Sigmoid colon (tissue), 3 donors: ENCODE measurements around the gene CXCR2.

ENCODE experiments used
- POLR2A ChIP-seq, 2 donors: fragments of 450-650 bp; IDR thresholded peaks; one replicate each; pipeline ENCODE4 v1.6.1; 2016; ENCODE audit warnings: antibody characterized with exemption in 2 of 2, mild to moderate bottlenecking in 2 of 2, moderate library complexity in 2 of 2
- TF ChIP-seq, protein P1 (sequence below), 4 experiments: fragments of 450-650 bp in 3 of 4; fragments of 200-600 bp in 1 of 4; IDR thresholded peaks; one replicate each; pipeline ENCODE4 v1.5.1; 2016 to 2019; ENCODE audit warnings: antibody characterized with exemption in 4 of 4, mild to moderate bottlenecking in 3 of 4, moderate library complexity in 2 of 4

GRCh38 chr2:218086478-218086877 is 39.4 kb upstream of the CXCR2 start:
- no peak for TF ChIP-seq POLR2A (IDR thresholded peaks at IDR 0.05)
- TF ChIP-seq, protein P1, sequence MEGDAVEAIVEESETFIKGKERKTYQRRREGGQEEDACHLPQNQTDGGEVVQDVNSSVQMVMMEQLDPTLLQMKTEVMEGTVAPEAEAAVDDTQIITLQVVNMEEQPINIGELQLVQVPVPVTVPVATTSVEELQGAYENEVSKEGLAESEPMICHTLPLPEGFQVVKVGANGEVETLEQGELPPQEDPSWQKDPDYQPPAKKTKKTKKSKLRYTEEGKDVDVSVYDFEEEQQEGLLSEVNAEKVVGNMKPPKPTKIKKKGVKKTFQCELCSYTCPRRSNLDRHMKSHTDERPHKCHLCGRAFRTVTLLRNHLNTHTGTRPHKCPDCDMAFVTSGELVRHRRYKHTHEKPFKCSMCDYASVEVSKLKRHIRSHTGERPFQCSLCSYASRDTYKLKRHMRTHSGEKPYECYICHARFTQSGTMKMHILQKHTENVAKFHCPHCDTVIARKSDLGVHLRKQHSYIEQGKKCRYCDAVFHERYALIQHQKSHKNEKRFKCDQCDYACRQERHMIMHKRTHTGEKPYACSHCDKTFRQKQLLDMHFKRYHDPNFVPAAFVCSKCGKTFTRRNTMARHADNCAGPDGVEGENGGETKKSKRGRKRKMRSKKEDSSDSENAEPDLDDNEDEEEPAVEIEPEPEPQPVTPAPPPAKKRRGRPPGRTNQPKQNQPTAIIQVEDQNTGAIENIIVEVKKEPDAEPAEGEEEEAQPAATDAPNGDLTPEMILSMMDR (IDR thresholded peaks at IDR 0.05), result no peak
